GM19328 (cell line): Measurements from ENCODE around the gene ANKRD18A.

Experiments
- ATAC-seq: cut with Tn5 transposase; IDR thresholded peaks from one replicate; pipeline ENCODE4 v1.9.1; 2021; ENCODE audit warnings: mild to moderate bottlenecking, moderate library complexity; ENCODE audit not compliant: unreplicated experiment

The ANKRD18A gene

DNA sequence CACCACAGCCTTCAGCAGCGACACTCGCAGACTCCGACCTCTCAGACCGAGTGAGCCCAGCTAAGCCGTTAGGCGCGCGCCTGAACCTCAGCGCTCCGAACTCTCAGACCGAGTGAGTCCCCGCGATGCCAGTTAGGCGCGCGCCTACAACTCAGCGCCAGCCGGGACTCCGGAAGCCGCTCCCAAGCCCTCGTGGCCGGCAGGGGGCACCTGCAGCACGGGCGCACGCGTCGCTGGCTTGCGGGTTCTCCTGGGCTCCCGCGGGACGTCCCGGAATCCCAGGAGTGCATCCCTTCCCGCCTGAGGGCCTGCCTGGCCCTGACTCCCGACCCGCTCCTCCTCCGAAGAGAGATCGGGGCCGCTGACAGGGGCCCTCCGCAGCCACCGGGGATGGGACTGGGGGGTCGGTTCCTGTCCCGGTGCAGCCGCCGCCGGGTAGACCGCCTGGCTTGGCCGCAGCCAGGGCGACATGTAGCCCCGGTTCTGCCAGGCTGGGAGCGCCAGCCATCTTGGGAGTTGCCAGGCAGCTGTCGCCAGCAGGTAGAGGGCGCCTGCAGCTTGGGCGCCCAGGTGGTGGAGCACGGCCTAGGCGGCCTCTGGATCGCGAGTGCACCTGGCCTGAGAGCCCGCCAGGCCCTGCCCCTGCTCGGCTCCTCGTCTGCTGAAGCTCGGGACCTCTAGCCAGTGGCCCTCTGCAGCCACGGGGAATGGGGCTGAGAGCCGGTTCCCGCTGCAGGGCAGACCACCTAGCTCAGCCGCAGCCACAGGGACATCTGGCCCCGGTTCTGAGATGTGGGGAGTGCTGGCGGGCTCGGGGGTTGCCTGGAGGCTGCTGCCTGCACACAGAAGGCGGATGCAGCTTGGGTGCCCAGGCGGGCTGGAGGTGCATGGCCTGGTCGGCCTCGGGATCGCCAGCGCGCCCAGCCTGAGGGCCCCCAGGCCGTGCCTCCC, at the start of gene ANKRD18A:
TSS of gene ANKRD18A (minus strand) at position 114 of the 951 bp plus-strand sequence. CDS start 311 bp downstream, outside the sequence.
- peak; percentile 49 for ATAC-seq

DNA sequence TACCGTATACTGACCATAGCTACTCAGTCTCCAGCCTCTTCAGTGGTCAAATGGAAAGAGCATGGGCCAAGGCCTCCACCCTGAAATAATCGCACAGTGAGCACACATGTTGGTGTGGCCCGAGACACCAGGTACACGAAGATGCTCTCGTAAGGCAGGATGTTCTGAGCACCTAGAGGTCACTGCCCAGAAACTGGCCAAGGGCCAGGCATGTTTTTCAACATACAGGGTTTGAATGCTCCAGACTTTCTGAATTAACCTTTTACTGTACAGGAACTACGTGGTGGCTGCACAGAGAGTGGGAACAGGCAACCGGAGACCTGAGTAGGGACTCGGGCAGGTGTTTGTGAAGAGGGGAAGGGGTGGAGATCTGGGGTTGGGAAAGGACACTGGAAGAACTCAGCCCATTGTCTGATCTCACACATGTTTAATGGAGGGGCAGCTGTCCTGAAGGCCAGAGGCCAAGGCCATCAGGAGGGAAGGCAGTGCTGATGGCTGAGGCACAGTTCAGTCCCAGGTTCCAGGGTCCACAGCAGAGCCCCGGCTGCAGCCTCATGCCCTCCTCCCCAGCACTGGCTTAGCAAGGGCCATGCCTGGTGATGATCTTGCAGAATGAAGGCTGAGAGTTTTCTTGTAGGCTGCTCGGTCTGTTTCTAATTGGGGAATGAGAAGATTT, 48.5 kb upstream of the ANKRD18A start:
- ATAC-seq = no peak

DNA sequence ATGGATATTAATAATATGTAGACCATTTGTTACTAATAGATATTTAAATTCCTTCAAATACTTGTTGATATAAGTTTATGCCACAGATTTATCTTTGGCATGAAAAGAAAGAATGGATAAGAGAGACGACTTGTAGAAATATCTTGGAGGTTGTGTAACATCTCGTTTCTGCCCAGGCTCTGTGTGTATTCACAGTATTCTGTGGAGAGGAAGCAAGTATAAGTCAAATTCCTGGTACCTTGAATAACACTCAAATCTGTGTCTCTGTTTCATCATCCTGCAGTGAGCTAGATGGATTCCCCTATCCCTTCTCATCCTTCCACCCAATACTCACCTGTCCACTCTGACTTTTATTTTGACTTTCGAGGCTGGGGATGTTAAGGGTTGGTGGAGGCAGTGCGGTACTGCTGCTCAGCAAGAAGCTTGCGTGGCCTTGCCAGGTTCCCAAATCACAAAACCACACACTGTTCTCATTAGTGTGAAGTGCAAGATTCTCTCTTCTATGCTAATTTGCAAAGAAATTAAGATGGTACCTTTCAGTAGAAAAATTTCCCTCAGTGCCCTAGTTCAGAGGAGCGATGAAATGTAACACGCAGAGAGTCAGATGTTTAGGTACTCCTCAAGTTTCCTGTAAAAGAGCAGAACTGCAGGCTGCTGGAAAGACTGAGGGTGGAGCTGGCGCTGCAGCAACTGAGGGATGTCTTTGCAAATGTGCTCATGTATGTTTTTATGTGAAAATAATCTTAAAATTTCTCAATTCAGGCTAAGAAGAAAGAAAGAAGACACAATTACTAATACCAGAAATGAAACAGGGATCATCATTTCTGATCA, 42.6 kb upstream of the ANKRD18A start:
- ATAC-seq = no peak

DNA sequence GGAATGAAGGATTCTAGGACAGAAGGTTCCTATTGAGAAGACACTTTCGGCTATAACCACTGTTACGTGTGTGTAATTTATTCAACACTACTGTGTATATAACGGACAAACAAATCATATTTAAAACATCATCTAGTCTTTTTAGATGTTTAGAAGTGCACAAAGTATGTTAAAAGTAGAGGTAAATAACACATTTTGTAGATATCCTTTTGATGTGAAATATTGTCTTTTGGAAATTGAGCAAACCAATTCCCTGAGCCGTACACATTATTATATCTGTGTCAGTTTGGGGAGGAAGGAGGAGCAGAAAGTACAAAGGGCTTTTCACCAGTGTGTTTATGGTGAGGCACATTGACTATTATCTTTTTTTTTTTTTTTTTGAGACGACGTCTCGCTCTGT, 39.1 kb upstream of the ANKRD18A start:
- ATAC-seq = no peak

DNA sequence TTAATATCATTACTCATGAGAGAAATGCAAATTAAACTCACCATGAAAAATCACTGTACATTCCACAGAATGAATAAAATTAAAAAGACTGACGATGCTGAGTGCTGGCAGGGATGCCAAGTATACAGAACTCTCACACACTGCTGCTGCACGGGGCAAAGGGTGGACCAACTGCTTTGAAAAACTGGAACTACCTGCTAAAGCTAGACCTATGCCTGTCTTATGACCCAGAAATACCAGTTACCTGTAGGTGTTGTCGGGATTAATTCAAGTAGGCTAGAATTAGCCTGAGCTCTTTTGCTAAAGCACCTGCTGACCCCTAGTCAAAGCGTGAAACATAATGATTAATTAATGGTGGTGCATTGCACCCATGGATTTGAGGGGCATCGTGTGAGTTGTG, 36.5 kb upstream of the ANKRD18A start:
- no peak for ATAC-seq

DNA sequence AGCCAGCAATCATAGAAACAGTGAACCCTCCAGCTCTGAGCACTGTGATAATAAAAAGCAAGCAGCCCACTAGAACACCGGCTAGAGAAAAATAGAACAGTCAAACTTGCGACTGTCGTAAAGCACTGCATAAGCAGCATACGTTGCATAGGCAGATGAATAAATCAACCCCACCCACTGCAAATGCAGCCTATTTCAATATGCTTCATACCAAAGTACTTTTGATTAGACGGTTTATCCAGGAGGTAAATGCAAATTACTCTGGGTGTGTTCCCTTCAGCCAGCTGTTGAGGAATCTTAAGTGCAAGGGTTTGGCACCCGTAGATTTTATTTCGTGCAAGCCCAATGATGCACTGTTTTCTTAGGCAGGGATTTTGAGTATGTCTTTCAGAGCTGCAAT, 32.1 kb upstream of the ANKRD18A start:
- no peak for ATAC-seq

DNA sequence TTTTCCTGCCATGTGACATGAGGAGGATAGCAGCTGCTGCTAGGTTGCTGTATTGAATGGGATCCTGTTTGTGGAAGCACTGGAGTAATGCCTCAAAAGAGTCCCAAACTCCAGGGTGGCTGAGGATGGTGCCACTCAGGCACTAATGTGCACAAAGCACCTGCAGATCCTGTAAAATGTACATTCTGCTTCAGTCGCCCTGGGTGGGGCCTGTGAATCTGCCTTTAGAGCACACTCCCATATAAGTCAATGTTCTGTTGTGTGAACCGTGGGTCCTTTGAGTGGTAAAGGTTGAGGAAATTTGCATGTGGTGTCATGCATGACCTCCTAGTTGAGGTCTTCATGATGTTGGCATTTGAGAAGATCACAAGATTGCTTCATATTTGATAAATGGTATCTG, 31.6 kb upstream of the ANKRD18A start:
- no peak for ATAC-seq

DNA sequence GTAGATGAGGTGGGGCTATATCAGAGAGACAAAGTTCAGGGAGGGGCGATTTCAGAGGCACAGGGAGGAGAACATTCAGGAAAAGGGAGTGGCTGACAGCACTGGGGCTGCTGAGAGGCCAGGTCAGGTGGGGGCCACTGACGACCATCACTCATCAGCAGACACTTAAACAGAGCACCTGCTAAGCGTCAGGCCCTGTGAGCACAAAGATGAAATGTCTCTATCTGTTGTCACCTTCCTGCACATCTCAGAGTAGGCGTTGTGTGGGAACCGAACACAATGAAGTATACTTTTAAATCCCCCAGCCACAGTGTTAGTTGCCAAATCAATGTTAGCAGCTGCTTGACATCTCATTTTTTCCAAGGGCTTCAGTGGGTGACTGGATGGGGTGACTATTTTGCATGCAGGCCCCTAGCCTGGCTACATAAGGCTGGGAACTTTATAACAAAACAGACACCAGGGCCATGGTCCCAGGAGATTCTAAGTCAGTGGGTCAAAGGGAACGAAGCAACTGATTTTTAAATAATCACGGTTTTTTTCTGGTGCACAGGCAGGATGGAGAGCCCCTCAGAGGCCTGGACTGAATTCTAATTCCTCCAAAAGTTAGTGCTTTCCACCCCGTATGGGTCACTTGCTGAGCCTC, 31.1 kb upstream of the ANKRD18A start:
- ATAC-seq = no peak

DNA sequence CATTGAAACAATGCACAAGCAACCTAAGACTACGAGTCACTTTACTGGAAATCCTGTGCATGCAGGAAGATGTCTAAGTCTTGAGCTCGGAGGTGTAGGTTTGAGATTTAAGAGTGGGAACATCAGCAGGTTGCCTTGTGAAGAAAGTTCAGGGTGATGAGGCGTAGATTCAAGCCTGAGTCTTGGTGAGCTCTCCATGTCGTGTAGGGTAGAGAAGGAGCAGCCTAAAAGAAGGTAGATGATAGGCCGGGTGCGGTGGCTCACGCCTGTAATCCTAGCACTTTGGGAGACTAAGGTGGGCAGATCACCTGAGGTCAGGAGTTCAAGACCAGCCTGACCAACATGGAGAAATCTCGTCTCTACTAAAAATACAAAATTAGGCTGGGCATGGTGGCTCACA, 30.2 kb upstream of the ANKRD18A start:
- no peak for ATAC-seq

DNA sequence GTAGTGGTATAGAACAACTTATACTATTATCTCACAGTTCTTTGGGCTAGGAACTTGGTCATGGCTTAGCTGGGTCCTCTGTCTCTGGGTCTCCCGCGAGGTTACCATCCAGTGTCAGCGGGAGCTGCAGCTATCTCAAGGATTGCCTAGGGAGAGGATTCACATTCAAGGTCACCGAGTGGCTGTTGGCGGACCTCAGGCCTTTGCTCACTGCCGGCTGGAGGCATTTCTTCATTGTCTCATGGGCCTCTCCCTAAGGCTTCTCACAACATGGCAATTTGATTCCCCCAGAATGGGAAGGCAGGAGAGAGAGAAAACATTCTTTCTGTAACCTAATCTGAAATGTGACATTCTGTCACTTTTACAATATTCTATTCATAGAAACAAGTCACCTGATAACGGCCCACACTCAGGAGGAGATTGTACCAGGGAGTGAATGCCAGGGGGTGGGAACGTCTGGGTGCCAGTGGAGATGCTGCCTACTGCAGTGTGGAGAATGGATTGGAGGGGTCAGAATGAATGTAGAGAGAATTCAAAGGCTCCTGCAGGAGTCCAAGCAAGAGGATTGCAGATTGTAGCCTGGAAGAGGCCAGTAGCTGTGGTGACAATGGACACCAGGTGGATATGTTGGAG, 29.5 kb upstream of the ANKRD18A start:
- no peak for ATAC-seq

DNA sequence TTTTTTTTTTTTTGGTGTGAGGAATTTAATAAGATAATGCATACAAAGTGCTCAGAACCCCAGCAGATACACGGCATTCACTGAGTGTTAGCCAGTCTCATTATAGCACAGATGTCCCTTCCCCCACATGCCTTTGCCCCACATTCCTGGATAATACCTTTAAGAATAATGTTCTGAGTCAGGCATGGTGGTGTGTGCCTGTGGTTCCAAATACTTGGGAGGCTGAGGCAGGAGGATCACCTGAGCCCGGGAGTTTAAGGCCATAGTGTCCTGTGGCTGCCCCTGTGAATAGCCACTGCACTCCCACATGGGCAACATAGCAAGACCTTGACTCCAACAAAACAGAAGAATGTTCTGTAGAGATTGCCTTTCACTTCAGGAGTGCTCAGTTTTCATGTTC, 24.2 kb upstream of the ANKRD18A start:
- no peak for ATAC-seq

DNA sequence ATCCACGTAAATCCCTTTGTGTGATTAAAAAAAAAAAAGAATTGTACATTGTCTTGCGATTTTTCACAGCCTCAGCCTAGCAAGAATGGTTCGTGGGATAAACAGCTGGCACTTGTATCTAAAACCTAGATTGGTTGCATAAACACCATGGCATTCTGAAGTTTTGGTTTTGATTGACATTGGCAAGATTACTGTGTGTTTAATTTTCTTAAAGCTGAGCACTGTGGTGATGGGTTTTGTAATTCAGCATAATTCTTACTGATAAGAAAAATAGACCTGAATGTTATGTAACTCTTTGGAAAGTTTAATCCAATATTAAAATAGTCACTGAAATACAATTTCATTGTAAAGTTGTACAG, 23.4 kb upstream of the ANKRD18A start:
- no peak for ATAC-seq

DNA sequence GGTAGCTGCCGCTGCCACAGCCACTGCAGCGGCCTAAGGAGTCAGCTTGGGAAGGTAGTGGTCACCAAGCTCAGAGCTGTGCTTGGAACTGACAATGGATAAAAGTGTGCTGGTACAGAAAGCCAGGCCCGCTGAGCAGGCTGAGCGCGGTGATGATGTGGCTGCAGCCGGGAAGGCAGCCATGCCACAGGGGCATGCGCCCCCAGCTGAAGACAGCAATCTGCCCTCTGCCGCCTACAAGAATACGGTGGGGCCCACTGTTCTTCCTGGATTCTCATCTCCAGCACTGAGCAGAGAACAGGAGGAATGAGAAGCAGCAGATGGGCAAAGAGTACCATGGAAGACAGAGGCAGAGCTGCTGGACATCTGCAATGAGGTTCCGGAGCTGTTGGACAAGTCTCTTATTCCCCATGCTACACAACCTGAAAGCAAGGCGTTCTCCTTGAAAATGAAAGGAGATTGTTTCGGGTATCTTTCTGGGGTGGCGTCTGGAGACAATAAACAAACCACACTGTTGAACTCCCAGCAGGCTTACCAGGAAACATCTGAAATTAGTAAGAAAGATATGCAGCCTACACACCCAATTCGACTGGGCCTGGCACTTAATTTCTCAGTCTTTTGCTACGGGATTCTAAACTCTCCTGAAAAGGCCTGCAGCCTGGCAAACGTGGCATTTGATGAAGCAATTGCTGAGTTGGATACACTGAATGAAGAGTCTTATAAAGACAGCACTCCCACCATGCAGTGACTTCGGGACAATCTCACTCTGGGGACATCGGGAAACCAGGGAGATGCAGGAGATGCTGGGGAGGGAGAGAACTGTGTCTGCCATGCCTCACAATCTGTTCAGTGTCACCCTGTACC, 22.8 kb upstream of the ANKRD18A start:
- no peak for ATAC-seq

DNA sequence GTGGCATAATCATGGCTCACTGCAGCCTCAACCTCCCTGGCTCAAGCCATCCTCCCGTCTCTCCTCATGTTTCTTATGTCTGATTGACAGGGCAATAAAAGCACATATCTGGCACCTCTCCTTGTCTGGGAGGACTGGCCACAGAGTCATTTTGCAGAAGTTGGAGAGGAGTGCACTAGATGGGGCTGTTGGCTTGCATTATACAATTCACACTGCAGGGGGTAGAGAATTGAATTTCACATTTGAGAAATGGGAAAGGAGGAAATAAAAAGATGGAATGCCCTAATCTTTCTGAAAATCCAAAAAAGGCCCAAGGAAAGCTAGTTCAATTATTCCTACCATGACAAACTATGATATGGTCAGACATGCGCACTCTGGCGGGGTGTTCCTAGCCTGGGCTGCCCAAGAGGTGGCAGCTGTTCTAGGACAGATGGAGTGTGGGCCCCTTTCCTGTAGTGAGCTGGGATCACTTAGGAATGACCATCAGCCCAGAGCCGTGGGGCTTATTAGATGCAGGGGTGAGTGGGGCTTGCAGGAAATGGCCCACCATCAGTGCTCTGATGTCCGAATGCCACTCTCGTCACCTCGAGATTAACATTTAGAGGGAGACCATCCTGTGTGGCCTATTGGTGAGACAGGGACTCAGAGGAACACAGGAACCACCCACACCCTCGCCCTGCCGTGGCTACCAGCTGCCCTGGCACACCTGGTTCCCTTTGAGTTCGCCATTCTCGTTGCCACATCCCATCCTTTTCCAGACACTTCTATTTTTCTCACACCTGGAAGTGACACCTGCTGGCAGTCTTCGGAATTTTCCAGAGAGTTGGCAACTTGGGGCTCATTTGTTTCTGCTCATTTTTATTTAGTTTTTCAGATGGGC, 21.8 kb upstream of the ANKRD18A start:
- ATAC-seq = no peak

DNA sequence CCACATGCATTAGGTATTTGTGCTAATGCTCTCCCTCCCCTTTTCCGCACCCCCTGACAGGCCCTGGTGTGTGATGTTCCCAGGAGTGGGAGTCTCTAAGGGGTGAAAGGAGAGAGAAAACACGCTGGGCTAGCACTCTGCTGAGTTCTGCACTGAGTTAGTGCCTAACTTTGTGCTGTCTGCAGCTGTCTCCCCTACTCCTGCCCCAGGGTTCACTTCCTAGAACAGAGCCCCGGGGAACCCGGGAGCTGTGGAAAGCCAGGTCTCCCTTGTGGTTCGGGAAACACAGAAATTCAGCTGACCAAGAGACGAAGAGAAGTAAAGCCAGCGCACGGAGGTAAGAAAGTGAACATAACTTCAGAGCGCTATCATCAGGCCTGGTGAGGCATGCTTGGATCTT, 20.7 kb upstream of the ANKRD18A start:
- ATAC-seq = no peak

DNA sequence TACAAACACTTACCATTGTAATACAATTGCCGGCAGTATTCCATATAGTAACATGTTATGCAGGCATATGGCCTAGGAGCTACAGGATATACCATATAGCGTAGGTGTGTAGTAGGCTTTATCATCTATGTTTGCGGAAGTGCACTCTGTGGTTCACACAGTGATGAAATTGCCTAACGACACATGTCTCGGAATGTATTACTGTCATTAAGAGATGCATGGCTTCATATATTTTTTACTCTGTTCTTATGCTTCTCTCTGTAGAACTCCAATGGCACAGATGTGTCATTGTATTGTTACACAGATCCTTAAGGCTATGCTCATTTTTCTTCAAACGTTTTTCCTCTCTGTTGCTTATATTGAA, 19.2 kb upstream of the ANKRD18A start:
- ATAC-seq = no peak

DNA sequence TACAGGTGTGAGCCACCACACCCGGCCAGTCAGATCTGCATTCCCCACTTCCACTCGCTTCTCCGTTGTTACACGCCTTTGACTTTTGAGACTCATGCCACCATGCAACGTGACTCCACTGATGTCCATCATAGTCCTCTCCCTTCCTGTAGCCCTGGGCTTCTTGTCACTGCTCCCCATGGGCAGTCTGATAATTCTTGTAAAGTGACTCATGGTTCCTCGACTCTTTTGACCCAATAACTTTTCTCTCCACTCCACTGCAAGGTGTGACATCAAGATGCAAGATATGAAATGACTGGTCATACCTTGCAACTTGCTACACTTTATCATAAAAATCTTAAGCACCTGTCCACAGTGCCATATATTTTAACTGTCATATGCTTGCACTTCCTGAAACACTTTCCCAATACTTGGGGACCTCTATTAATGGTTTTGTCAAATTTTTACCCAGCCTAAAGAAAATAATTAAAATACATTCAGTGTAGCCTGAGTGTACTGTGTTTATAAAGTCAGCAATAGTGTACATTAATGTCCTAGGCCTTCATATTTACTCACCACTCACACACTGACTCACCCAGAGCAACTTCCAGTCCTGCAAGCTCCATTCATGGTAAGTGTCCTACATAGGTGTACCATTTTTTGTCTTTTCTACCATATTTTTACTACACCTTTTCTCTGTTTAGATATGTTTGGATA, 18.6 kb upstream of the ANKRD18A start:
- no peak for ATAC-seq

DNA sequence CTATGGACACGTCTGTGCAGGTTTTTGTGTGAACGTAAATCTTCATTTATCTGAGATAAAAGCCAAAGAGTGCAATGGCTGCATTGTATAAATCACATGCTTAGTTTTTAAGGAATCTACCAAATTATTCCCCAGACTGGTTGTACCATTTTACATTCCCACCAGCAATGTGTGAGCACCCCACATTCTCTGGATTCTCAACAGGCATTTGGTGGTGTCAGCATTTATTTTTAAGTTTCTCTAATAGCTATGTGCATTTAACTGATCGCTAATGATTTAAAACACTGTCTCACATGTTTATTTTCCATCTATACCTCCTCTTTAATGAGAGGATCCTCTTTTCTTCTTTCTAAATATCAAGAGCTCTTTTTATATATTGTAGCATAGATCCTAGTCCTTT, 13.9 kb upstream of the ANKRD18A start:
- no peak for ATAC-seq
